Heart left ventricle (tissue), 13 donors: Measurements from ENCODE around the gene PRR7.

Source experiments
- POLR2A ChIP-seq, 2 donors: fragments of 450-650 bp; IDR thresholded peaks; one replicate each; pipeline ENCODE4 v1.6.1; 2017; ENCODE audit warnings: antibody characterized with exemption in 2 of 2, mild to moderate bottlenecking in 2 of 2, moderate library complexity in 2 of 2
- TF ChIP-seq, protein P1 (sequence below), 12 donors: fragments of 200-600 bp; sonication (generic) in 4 of 12; IDR thresholded peaks; one replicate each; pipeline versions ENCODE4 v1.5.0 to v1.8.0; 2018 to 2022; ENCODE audit warnings: antibody characterized with exemption in 12 of 12, mild to moderate bottlenecking in 5 of 12
- donor health status: ischemic (EF 13 %, LVEDD 7.1; RV severe dilation, severe dysfunction).
- donor health status: DM: no; HTN: yes; CAD: no.
- donor health status: DM: no; HTN: no; CAD: no.
- donor health status: ischemic (EF 25% LVEDD 6.9; RV normal size, moderate dysfunction).
- donor health status: ischemic (EF 25% LVEDD 5.7; RV mildly dilated, moderate dysfunction).
- donor health status: ischemic (EF 35%, LVEDD 5.7; RV mildly dilated, moderate dysfunction).
- donor health status: nonischemic (EF 11% LVEDD 7.7; RV severe dilation, severe dysfunction).
- donor health status: DM: yes; HTN: yes; CAD: no.
- donor health status: PGD.
- donor health status: ischemic (EF 29% LVEDD 5.4; RV normal size, mild dysfunction).
- donor health status: nonischemic (EF 23%, LVEDD 6.1; RV moderate dilation, normal function).

DNA sequence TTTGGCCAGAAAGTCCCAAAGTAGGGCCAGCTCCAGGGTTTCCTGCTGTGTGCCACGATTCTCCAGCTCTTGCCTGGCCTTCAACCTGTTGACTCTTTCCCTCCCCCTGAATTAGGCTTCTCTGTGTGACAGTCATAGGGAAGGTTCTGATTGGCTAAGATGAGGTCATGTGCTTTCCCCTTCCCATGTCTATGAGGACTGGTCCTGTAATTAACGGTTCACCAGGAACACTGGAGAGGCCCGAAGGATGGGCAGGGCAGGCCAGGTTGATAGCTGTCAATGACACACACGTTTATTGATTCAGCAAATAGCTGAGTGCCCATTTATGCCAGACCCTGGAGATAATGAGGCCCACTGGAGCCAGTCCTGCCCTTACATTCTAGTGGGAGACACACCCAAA is 9.0 kb upstream of the PRR7 start:
- TF ChIP-seq, protein P1, sequence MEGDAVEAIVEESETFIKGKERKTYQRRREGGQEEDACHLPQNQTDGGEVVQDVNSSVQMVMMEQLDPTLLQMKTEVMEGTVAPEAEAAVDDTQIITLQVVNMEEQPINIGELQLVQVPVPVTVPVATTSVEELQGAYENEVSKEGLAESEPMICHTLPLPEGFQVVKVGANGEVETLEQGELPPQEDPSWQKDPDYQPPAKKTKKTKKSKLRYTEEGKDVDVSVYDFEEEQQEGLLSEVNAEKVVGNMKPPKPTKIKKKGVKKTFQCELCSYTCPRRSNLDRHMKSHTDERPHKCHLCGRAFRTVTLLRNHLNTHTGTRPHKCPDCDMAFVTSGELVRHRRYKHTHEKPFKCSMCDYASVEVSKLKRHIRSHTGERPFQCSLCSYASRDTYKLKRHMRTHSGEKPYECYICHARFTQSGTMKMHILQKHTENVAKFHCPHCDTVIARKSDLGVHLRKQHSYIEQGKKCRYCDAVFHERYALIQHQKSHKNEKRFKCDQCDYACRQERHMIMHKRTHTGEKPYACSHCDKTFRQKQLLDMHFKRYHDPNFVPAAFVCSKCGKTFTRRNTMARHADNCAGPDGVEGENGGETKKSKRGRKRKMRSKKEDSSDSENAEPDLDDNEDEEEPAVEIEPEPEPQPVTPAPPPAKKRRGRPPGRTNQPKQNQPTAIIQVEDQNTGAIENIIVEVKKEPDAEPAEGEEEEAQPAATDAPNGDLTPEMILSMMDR (IDR thresholded peaks at IDR 0.05) = no peak
- no peak for TF ChIP-seq POLR2A (IDR thresholded peaks at IDR 0.05)
